ENCODE measurements around the gene SLC16A3.

Gene SLC16A3

DNA sequence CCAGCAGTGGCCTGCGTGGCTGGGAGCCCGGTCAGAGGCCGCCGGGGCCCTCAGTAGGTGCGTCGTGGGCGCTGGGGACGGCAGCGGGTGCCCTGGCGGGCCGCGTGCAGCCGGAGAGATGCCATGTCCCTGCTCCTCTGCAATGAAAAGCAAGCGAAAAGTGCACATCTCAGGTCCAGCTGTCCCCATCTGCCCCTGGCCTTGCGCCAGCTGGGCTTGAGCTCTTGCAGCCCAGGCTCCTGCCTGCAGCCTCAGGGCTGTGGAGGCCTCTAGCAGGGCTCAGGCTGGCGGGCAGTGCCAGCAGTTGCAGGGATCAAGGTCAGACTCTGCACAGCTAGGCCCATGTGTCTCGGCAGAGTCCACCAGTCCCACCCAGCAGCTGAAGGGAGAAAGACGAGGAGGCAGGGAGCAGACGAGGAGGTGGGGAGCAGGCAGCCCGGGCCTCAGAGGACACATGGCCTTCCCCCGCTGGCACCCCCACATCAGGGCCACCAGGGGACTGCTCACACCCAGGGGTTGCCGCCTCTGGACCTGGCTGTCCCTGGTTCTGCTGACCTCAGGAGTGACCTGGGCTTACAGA, 11.2 kb downstream of the SLC16A3 start:
- TF ChIP-seq, protein P1, sequence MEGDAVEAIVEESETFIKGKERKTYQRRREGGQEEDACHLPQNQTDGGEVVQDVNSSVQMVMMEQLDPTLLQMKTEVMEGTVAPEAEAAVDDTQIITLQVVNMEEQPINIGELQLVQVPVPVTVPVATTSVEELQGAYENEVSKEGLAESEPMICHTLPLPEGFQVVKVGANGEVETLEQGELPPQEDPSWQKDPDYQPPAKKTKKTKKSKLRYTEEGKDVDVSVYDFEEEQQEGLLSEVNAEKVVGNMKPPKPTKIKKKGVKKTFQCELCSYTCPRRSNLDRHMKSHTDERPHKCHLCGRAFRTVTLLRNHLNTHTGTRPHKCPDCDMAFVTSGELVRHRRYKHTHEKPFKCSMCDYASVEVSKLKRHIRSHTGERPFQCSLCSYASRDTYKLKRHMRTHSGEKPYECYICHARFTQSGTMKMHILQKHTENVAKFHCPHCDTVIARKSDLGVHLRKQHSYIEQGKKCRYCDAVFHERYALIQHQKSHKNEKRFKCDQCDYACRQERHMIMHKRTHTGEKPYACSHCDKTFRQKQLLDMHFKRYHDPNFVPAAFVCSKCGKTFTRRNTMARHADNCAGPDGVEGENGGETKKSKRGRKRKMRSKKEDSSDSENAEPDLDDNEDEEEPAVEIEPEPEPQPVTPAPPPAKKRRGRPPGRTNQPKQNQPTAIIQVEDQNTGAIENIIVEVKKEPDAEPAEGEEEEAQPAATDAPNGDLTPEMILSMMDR (IDR thresholded peaks at IDR 0.05; ENCODE audit: low read depth, low read length): no peak
- H3K4me3 ChIP-seq (ENCODE audit: low read depth, low read length): no peak overlapping the region

DNA sequence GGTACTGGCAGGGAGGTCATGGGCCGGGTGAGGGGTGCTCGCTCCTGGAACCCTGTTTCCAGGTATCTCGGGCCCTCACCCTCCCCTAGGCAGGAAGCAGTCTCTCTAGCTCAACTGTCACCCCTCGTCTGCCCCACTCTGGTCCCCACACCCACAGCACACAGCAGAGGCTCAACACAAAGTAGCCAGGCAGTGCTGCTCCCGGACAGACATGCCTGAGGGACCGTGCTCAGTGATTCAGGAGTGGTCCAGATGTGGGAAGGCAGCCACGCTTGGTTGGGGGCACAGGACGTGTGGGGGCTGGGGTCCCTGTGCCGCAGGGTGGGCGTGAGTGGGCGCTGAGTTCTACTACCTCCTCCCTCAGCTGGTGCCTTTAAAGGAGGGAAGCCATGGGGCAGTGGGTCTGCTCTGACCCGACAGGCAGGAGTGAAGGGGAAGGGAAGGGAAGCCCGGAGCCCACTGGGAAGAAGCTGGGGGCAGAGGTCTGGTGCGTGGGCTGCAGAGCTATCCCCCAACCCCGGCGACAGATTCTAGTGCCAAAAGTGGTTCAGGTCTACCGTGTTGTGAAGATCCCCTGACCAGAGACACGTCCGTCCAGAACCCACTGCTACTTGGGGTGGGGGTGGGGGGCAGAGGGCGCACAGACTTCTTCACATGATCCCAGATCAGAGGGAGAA, 11.8 kb downstream of the SLC16A3 start:
- H3K4me3 ChIP-seq (ENCODE audit: low read depth, low read length): no peak overlapping the region
- TF ChIP-seq, protein P1 (IDR thresholded peaks at IDR 0.05; ENCODE audit: low read depth, low read length): no peak

DNA sequence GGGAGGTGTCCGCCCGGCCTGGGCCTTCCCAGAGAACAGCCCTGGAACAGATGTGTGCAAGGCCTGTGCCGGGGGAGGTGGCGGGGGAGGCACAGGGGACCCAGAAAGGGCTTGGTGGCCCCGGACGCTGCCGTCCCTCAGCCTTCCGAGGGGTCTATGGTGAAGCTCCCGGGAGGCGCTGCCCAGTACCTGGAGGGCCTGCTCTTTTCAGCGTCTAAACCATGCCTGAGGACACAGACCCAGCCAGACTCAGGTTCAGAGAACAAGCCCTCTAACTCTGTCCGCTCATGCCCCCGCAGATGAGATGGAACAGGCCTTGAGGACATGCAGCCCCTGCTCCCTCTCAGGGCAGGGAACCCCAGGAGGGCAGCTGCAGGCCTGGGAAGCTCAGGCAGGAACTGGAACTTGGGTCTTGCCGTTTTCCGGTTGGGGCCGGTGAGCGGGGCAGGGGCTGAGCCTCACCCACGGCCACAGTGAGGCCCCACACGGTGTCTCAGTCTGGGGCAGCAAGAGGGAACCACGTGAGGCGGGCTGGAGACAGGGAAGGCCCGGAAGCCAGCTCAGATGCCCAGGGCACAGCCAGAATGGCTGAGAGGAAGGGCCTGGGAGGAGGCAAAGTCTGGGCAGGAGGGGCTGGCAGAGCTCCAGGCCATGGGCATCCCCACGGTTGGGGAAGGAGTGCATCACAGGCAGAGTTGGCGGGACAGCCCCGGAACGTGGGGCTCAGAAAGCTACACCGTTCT, 12.5 kb downstream of the SLC16A3 start:
- H3K4me3 ChIP-seq (ENCODE audit: low read depth, low read length): no peak overlapping the region
- TF ChIP-seq, protein P1 (IDR thresholded peaks at IDR 0.05; ENCODE audit: low read depth, low read length): no peak

DNA sequence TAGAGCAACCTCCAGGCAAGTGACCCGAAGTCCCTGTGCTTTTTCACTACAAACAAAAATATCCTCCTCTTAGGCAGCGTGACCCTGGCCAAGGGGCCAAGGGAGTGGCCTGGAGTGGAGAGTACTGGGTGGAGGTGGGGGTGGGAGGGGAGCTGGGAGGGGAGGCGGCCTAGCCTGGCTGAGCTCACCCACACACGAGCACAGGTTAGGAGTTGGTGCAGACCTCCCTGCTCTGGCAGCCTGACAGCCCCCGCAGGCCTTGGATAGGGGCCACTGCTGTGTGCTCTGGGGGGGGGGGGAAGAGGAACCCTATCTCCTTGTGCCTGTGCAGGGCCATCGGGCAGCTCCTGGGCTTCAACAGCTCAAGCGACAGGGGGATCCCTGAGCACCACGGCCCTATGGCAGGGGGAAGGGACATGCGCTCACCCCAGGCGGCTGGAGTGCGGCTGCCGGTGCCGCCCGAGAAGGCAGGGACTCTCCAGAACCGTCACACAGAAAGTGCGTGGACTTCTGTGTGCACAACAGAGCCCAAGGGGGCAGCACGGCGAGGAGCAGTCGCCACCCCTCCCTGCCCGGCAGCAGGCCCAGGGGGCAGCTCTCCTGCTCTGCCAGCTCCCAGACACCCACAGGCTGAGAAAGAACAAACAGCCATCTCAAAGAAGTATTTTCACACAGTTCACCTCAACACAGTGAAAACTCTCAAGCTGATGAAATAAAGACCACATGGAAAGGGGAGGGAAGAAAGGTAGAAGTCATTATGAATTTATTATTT, 13.3 kb downstream of the SLC16A3 start:
- TF ChIP-seq, protein P1 (IDR thresholded peaks at IDR 0.05; ENCODE audit: low read depth, low read length): no peak
- no peak overlapping the region for H3K4me3 ChIP-seq (ENCODE audit: low read depth, low read length)

DNA sequence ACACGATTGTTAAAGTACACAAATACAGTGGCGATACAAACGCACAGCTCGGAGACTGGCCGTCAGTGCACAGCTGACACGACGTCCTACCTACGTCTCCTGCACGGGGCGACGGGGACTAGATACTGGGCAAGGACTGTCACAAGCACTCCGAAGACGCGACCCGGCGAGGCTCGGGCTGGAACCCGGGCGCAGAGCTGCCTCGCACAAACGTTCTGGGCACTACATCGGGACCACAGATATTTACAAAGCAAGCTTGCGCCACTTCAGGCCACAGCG, 13.8 kb downstream of the SLC16A3 start:
- no peak overlapping the region for H3K4me3 ChIP-seq (ENCODE audit: low read depth, low read length)
- TF ChIP-seq, protein P1 (IDR thresholded peaks at IDR 0.05; ENCODE audit: low read depth, low read length): no peak

DNA sequence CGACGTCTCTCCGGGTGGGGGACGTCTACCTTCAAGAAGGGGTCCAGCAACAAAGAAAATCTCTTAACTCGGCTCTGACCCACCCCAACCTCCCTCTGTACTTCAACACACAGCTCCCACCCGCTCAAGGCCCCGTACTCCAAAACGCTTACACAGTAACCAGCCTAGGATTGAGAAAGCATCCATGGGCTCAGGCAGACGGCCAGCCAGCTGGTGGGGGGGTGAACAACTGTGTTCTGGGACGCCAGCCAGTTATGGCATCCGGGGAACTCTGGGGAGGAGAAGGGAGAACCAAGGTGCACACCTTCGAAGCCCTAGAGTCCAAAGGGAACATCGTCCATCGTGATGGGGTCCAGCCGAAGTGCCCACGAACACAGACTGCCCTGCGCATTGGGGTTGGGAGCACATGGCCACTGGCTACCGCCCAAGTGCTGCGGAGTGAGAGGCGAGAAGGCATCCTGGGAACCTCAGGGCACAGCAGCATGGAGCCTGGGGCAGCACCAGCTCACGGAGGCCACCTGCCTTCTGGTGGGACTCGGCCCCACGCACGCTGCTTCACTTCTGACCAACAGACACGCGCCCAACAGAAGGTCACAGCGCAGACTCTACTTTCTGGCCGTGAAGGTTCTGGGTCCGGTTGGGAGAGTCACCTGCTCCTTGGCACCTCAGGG, 14.3 kb downstream of the SLC16A3 start:
- TF ChIP-seq, protein P1 (IDR thresholded peaks at IDR 0.05; ENCODE audit: low read depth, low read length): no peak
- no peak overlapping the region for H3K4me3 ChIP-seq (ENCODE audit: low read depth, low read length)
